GM19238 (cell line): ENCODE data around the gene A2M.

Experiments
- DNase-seq: peaks from one replicate; pipeline ENCODE4 v3.0.0; 2011; ENCODE audit warnings: low spot score; ENCODE audit not compliant: insufficient read length

Gene A2M

DNA sequence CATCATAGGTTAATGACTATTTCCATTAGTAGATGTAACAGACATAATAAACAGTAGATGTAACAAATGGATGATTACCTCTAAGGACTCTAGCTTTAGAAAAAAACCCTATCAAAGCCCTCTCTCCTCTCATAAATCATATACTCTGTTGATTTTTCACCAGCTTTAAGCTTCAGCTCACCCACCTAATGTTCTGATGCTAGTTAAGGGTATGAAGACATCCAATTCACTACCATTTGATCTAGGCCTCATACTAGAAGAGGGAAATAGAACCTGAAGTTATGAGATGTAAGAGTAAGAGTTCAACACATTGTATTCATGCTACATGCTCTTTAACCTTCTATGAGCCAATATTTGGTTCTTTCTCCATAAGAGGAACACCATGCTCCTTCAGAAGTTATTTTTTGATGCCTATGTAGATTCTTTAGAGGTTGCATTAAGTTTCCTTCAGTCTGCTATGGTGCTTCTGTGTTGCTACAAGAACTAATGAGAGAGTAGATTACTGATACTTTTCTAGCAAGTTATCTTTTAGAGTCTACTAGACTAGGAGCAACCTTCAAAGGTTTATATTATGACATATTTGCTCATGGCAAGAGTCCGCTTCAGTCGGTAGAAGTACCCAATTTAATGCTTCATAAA is 16.0 kb downstream of the A2M start:
- DNase-seq = no peak

DNA sequence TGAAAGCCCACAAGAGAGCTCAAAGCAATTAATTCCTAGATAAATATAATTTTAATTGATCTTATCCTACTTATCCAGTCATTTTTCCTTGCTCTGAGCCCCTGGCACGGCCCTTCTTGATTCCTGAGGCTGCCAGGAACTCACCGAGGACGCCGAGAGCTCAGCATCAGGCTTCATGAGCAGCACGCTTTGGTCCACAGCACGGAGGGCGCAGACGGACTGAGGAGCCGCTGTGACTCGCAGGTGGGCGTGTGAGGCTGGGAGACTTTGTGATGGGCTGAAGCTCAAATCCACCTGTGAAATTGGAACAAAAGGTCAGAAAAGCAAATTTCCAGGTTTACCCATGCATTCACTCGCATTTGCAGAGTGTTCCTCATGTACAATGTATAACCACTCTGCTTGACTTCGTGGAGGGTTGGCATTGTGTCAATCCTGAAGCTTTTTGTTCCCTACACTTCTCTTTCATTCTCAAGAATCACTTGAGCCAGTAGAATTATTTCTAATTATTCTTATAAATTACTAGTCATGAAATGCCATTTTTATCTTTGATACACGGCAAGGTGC is 17.2 kb downstream of the A2M start:
- DNase-seq = no peak

DNA sequence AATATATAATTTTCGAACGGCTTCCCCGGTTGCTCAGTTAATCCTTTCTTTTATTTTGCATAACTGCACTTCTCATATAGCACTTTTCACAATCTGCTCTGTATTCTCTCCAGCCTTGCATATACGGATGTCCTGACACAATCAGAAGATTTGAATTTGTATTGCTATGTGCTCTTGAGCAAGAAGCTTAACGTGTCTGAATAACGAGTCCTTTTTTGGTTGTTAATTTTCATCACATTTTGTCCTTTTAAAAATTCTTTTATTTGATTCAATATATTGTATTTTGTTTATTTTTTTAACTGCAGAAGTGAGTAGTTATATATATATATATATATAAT is 17.6 kb downstream of the A2M start:
- DNase-seq = no peak

DNA sequence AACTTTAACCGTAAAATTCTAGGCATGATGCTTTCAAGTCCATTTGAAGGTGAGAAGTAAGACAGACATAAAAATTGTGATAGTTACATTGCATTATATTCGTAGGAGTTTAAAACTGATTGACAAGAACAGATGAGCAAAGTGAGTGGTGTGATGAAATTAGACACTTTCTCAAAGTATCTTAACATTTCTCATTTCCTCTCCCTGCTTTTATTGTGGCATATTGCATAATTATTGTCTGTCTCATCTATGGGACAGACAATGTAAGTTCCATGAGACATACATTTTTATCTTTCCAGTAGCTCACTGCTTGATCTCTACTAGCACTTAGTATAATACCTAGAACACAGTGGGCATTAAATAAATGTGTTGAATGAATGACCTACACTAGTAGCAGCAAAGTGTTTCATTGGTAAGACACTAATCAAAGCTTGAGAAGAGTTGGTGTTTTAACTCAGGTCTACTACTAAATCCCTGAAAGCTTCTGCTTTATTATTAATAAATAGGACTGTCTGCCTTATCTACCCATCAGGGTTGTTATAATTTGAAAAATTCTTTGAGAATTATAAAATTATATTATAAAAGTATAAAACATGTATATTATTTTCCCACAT is 19.0 kb downstream of the A2M start:
- no peak for DNase-seq

DNA sequence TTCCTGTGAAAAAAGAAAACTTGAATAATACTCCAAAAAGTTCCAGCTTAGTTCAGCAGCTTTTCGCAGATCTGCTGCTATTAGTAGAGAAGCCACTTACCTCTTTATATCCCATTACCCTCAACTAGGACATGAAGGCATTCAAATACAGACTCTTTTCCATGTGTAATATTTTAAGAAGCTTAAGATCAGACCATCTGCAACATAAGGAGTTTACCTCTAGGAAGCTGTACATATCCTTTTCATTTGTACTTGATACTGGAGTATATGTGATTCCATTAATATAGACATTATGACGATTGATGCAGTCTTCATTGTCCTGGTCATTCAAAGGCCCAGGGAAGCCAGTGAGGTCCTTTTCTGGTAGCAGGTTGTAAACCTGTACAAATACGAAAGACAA is 20.4 kb downstream of the A2M start:
- no peak for DNase-seq

DNA sequence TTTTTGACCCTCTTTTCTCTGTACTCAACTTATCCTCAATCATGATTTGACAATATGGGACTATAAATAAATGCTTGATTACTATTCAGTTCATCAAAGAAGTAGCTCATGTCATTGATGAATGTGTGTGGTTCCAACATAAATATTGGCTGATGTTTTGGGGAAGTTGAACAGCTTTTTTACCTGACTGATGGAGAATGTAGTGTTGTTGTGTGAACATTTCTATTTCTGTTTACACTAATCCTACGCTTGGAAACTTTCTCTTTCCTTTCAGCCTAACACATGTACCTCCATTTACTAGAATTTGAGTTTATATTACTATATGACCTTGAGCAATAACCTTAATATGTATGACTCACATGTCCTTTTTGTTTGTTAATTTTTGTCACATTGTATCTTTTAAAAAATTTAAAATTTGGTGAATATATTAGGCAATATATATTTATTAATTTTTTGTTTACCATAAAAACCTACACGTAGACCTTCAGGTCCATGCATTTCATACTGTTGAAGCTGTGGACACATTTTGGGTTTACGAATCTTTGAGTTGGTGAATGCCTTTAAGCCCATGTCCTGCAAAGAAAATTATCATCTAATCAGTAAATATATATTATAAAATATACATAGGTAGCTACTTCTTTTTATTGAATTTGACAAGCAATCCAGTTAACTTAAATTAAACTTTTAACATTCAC is 21.1 kb downstream of the A2M start:
- no peak for DNase-seq

DNA sequence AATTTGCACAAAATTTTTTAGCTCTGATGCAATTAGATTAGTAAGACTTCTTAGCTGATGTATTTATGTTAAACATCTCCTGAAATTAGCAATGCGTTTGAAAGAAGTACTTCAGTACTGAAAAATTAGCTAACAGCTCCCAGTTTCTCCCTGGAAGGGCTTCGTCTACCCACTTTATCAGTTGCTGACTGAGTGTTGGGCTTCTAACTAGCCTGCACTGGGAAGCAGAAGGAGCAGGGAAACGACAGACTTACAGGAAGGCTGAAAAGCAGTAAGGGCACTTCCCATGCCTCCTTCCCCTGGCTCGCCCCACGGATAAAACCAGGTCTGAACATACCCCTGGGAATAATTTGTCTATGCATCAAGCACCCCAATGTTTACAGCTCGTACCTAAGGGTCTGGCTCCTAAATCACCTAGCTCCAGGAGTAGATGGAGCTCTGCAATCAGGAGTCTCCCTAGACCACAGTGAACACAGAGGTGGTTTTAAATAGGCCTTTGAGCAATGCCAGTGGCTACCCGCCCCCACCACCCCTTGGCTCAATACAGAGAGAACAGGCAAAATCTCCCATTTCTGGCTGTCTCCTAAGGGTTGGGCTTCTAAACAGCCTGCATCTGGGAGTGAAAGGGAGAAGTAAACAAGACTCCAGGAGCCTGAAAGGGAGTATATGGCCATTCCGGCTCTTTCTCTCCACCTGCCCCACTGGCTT is 23.7 kb downstream of the A2M start:
- DNase-seq = no peak

DNA sequence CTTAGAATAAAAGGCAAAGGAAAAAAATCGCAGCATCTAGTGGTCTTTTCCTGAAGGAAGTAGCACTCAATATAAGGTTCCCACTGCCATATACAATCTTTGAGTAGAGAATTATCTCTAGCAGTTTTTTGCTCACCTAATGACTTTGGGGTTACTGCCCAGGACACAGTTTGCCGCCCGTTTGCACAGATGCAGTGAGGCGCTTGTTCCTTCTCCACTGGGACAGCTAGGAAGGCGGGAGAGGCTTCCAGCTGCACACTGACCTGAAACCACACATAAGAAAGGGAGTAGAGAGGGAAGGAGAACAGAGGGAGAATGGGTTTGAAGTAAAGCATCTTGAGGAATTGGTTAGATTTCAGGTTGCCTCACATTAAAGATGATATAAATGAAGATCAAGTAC is 25.5 kb downstream of the A2M start:
- no peak for DNase-seq

DNA sequence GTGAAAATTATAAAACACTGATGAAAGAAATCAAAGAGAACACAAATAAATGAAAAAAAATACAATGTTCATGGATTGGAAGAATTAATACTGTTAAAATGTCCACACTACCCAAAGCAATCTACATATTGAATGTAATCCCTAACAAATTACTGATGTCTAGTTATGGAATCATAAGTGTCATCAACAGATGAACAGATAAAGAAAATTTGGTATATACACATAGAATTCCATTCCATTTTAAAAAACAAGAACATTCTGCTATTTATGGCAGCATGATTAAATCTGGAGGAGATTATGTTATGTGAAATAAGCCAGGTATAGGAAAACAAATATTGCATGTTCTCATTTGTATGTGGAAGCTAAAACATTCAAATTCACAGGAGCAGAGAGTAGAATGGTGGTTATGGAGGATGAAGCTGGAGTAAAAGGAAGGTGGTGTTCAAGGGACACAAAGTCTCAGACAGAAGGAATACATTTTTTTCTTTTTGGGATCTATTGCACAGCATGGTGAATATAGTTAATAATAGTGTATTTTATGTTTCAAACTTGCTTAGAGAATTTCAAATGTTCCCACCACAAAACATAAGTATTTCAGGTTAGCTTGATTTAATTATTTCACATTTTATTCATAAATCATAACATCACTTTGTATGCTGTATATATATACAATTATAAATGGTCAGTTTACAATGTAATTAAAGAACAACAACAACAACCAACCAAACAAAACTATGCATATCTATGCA is 28.5 kb downstream of the A2M start:
- no peak for DNase-seq

DNA sequence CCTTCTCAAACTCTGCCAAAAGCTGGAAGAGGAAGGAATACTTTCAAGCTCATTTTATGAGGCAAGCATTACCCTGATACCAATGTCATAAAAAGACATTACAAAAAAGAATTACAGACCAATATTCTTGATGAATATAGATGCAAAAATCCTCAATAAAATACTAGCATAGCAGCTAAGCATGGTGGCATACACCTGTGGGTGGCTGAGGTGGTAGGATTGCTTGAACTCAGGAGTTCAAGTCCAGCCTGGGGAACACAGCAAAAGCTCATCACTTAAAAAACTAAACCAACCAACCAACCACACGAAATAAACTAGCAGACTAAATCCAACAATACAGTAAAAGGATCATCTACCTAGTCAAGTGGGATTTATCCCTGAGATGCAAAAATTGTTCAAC is 29.6 kb downstream of the A2M start:
- no peak for DNase-seq

DNA sequence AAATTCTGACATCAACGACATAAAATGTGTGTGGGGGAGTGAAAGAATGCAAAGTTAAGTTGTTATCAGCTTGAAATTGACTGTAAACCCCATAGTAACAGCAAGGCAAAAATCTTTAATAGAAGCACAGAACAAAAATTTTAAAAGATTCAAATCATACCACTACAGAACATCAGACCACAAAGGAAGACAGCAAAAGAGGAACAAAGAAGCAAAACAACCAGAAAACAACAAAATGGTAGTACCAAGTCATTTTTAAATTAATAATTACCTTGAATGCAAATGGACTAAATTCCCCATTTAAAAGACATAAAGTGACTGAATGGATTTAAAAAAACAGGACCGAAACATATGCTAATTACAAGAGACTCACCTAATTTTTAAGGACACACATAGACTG is 31.3 kb downstream of the A2M start:
- no peak for DNase-seq

DNA sequence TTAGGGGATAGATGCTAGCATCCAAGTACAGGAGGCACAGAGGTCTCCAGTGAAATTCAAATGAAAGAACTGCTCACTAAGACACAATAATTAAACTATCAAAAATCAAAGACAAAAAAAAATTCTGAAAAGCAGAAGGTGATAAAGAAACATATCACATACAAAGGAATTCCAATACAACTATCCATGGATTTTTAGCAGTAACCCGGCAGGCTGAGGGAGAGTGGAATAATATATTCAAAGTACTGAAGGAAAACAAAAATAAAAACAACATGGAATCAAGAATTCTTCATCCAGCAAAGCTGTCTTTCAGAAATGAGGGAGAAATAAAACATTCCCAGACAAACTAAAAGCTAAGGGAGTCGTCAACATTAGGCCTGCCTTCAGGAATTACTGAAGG is 31.9 kb downstream of the A2M start:
- no peak for DNase-seq

DNA sequence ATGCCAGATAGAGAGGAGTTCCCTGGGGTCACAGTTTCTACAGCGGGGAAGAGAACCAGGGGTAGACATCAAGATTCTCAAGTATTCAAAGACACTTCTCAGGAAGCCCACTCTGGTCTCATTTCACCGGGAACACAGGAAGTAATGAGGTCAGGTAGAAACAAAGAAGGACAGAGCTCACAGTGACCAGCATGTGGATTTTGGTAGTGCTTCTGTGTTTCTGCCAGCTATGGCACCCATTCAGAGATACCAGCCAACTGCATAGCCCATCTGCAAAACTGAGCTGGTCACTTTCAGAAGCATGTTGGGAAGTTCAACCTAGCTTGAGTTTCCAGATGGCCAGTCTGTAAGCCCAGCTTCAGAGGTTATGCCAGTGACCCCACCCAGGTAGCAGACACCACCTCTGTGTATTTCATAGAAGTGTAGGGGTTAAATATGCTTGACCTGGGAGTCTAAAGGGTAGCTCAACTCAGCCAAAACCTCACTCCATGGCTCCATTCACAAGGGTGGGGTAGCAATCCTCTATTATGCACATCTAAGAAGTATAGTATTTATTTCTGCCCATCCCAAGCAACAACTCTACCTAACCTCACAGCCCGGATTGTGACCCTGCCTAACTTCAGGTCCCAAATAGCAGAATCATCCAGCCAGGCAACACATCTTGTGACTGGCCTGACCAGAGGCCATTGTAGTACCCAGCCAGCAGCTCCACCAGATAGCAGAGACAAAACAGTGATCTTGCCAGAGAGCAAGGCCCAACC is 33.9 kb downstream of the A2M start:
- DNase-seq = no peak

DNA sequence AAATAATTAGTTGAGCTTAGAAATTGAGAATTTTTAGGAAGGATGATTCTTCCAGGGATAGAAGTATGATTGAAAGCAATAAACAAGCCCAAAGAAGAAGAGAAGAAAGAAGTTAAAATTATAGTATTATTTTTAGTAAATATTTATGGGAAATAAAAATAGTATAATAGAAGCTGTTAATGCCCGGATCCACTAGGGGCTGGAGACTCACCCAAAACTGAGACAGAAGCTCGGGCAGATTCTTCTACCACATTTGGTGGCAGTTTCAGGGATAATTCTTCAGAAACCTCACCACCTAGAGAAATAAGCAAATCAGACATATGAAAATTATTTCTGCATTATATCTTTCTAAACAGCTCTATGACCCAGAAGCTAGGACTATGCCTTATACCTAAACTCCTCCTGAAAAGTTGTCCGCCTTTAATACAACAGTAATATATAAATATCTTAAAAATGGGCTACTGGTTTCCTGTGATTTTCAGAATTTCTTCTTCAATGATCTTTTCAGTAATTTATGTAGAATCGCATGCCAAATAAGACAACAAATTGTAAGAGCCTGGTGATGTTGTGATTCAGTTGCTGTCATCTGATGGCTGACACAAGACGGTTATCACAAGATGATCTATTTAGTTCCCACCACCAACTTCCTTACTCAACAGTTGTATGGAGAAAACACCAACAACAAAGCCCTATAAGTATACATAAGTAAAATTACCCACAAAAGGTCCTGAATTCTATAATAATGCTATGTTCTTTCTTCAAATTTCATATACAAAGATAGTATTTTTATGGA is 35.6 kb downstream of the A2M start:
- DNase-seq = no peak

DNA sequence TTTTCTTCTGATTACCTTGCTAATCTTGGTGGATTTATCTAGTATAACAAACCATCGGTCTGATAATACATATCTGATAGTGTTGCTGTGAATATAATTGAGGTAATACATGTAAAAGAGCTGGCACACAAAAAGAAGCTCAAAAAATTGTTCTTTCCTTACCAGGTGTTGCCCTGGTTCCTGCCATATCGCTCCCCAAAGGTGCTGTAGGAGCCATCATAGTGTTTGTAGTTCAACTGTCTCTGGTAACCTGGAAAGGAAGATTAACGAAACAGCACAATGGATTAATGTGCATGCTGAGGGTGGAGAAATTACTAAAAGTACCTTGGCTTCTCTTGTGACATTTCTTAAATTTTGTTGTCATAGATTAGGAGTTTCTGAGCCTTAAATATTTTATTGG is 36.6 kb downstream of the A2M start:
- DNase-seq = no peak

DNA sequence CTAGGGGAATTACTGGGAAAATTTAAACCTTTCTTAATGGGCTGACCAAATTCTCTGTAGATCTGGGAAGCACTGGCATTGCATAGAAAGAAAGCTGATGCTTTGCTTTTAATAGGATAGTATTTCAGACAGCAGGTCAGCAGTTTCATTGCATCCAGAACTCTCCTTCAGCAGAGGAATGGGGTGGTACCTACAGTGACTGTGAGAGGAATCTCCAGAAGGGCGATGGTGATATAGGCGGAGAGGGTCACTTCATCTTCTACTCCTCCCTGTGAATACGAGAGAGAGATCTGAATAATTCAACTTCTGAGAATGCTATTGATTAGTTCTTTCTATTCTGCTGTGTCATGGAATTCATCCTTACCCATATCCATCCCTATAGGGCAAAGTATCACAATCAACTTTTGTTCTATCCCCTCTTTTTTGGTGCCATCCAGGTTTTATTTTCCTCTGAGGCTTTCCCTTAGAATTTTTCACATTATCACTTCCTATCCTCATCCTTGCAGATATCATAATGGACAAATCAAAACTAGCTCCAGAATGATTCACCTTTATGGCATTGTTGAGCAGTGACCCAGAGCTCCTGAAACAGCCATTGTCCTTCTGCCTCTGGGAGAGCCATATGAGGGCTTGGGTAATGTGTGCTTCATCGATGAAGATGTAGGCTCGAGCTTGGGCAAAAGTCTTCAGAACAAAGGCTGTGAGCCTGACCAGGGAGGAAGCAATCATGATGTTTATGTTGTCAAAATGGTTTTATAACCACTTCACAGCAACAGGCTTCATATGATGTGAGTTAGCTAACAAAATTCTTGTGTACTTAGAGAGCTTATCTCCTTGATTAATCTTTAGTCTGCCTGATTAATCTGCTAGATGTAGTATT is 38.3 kb downstream of the A2M start:
- DNase-seq = no peak

DNA sequence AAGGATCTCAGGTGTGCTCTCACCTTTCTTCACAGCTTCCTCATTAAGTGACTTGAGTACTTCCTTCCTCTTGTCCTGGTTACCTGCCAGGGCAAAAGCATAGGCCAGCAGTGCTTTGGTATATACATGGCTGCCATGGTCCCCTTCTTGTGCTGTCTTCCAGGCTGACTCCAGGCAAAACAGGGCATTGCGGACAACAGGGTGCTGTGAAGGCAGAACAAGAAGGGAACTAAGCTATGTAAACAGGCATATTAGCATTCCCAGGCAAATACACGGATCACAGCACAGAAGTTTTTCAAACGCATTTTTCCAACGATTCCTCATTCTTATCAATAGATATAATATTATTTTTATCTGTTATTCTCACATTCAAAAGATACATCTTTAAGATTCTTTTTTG is 39.0 kb downstream of the A2M start:
- no peak for DNase-seq

DNA sequence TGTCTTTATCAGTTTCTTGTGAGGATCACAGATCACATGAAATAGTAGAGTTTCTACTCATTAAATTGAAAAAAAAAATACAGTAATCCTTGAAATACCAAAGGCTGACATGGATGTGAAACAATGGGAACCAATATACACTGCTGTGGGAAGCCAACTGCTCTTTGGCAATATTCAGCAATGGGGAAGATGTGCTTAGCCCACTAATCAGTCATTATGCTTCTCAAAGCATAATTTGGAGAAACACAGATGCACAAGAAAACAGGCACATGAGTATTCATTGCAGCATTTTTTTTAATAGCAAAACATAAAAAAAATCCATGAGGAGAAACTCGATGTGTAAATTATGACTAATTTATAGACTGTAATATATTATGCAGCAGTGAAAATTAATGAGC is 40.6 kb downstream of the A2M start:
- DNase-seq = no peak
